HepG2 (cell line): ENCODE data around the gene MIA2. TPM values are rescaled to one million over a fixed set of nuclear protein-coding genes. Genes with fewer than 3 reads are reported as not detected.

Experiments used
- AFF4 ChIP-seq: sonication (generic); formaldehyde crosslinking; IDR thresholded peaks from 2 replicates; pipeline ENCODE4 v1.4.0; 2020; ENCODE audit warnings: missing genetic modification reagents
- CREM ChIP-seq, 2 experiments: sonication (generic) in 1 of 2; formaldehyde crosslinking in 1 of 2; IDR thresholded peaks; 2 replicates each; pipeline versions ENCODE4 v1.4.0 to v1.6.1; 2016 to 2020; ENCODE audit warnings: antibody characterized with exemption in 1 of 2, mild to moderate bottlenecking in 1 of 2, missing genetic modification reagents in 1 of 2
- KIAA2018 ChIP-seq: sonication (generic); formaldehyde crosslinking; IDR thresholded peaks from 2 replicates; pipeline ENCODE4 v1.5.0; 2020; ENCODE audit warnings: mild to moderate bottlenecking, missing genetic modification reagents, borderline replicate concordance
- PCBP1 ChIP-seq: fragments of 200-400 bp; formaldehyde crosslinking; IDR thresholded peaks from 2 replicates; pipeline ENCODE4 v1.6.1; 2017; ENCODE audit warnings: mild to moderate bottlenecking, low read depth, low read length, borderline replicate concordance
- POLR2A ChIP-seq, 2 experiments: IDR thresholded peaks; 2 replicates each; pipeline ENCODE4 v1.6.1; 2011; ENCODE audit warnings: low read depth in 2 of 2, low read length in 2 of 2, mild to moderate bottlenecking in 1 of 2, moderate library complexity in 1 of 2; ENCODE audit not compliant: insufficient read depth in 1 of 2
- SRSF1 ChIP-seq: fragments of 200-400 bp; formaldehyde crosslinking; optimal IDR thresholded peaks from 2 replicates; pipeline ENCODE3; 2017; ENCODE audit warnings: mild to moderate bottlenecking, low read depth, low read length, moderate library complexity
- TAF1 ChIP-seq: sonication (generic); formaldehyde crosslinking; IDR thresholded peaks from 2 replicates; pipeline ENCODE4 v1.4.0; 2020; ENCODE audit warnings: missing genetic modification reagents
- TBX2 ChIP-seq: sonication (generic); formaldehyde crosslinking; IDR thresholded peaks from 2 replicates; pipeline ENCODE4 v1.5.0; 2020; ENCODE audit warnings: missing genetic modification reagents, mild to moderate bottlenecking, borderline replicate concordance
- TFE3 ChIP-seq: IDR thresholded peaks from 2 replicates; pipeline ENCODE4 v1.6.1; 2016
- ZBTB4 ChIP-seq: sonication (generic); formaldehyde crosslinking; IDR thresholded peaks from 2 replicates; pipeline ENCODE4 v1.4.0; 2020; ENCODE audit warnings: missing genetic modification reagents, mild to moderate bottlenecking, borderline replicate concordance
- ZBTB7B ChIP-seq: sonication (generic); formaldehyde crosslinking; IDR thresholded peaks from 2 replicates; pipeline ENCODE4 v1.4.0; 2020; ENCODE audit warnings: missing genetic modification reagents
- ZFP36L2 ChIP-seq: sonication (generic); formaldehyde crosslinking; IDR thresholded peaks from 2 replicates; pipeline ENCODE4 v1.4.0; 2020; ENCODE audit warnings: missing genetic modification reagents
- polyA plus RNA-seq, 8 experiments: library from polyadenylated mRNA; depleted of rRNA in 3 of 8; stranded (reverse) in 7 of 8; unstranded in 1 of 8; fragments of >200 nt; fragmentation: Illumina TruSeq in 4 of 8; extraction: Trizol in 4 of 8; gene quantifications; 2 replicates each; pipeline versions ENCODE4 v1.2.1 to v1.2.3, GENCODE V29; 2011 to 2016; ENCODE audit warnings: low read depth in 4 of 8, missing spikeins in 1 of 8, mixed read lengths in 1 of 8; ENCODE audit not compliant: insufficient read depth in 1 of 8
- total RNA-seq, 5 experiments: library from RNA; depleted of rRNA; stranded (reverse); fragments of >200 nt; fragmentation: Illumina TruSeq; extraction: Trizol; gene quantifications; 2 replicates each; pipeline ENCODE4 v1.2.3, GENCODE V29; 2016; ENCODE audit warnings: low read depth in 1 of 5

The MIA2 gene
- total and polyA plus RNA-seq, 2 of the 13 experiments (the other 11 are each of a cell fraction or from before 2014, with no cell fraction given) = 134 to 158 TPM

GRCh38 chr14:39432179-39432618 is 198.5 kb downstream of the MIA2 start, which contains the start of gene FBXO33 (continued):
- TF ChIP-seq AFF4 (CRISPR knock-in tag) (no peak; the same call in 1 of the 2 replicates), PCBP1 (peak; percentile 99), POLR2A (IDR thresholded peaks at IDR 0.05; ENCODE audit: insufficient read depth in 1 of 2, low read depth in 2 of 2, low read length in 2 of 2) (no peak), KIAA2018 (no peak), ZBTB4 (CRISPR knock-in tag) (no peak), ZFP36L2 (CRISPR knock-in tag) (peak; percentile 73; the same call in 1 of the 2 replicates), TBX2 (CRISPR knock-in tag) (no peak), TAF1 (peak; percentile 27; the same call in 1 of the 2 replicates), CREM (IDR thresholded peaks at IDR 0.05) (peak; percentile 94), CREM (CRISPR knock-in tag; IDR thresholded peaks at IDR 0.05) (no peak; the same call in 1 of the 2 replicates), SRSF1 (peak; percentile 44), ZBTB7B (CRISPR knock-in tag) (peak; percentile 8; the same call in 1 of the 2 replicates), TFE3 (CRISPR knock-in tag) (peak; percentile 86)
